Ishikawa (cell line): ENCODE data around the gene R3HDM2.

Experiments
- CEBPB ChIP-seq: IDR thresholded peaks from 2 replicates; pipeline ENCODE4 v1.6.1; 2012
- CREB1 ChIP-seq: IDR thresholded peaks from 2 replicates; pipeline ENCODE4 v1.6.1; 2012; ENCODE audit warnings: low read depth
- EGR1 ChIP-seq: IDR thresholded peaks from 2 replicates; pipeline ENCODE4 v1.6.1; 2012
- EP300 ChIP-seq: IDR thresholded peaks from 2 replicates; pipeline ENCODE4 v1.6.1; 2012; ENCODE audit warnings: borderline replicate concordance
- FOXM1 ChIP-seq: IDR thresholded peaks from 2 replicates; pipeline ENCODE4 v1.6.1; 2012; ENCODE audit warnings: low read depth, borderline replicate concordance
- MAX ChIP-seq: IDR thresholded peaks from 2 replicates; pipeline ENCODE4 v1.6.1; 2012
- NFIC ChIP-seq: IDR thresholded peaks from 2 replicates; pipeline ENCODE4 v1.6.1; 2012
- RAD21 ChIP-seq: IDR thresholded peaks from 2 replicates; pipeline ENCODE4 v1.6.1; 2012; ENCODE audit warnings: low read depth
- REST ChIP-seq: IDR thresholded peaks from 2 replicates; pipeline ENCODE4 v1.6.1; 2012; ENCODE audit warnings: low read depth, mild to moderate bottlenecking
- TAF1 ChIP-seq: IDR thresholded peaks from 2 replicates; pipeline ENCODE4 v1.6.1; 2012; ENCODE audit warnings: low read depth, mild to moderate bottlenecking
- TCF12 ChIP-seq: IDR thresholded peaks from 2 replicates; pipeline ENCODE4 v1.6.1; 2012; ENCODE audit warnings: low read depth
- TEAD4 ChIP-seq: IDR thresholded peaks from 2 replicates; pipeline ENCODE4 v1.6.1; 2012
- YY1 ChIP-seq: IDR thresholded peaks from 2 replicates; pipeline ENCODE4 v1.6.1; 2012; ENCODE audit warnings: low read depth
- ZBTB7A ChIP-seq: IDR thresholded peaks from 2 replicates; pipeline ENCODE4 v1.6.1; 2012; ENCODE audit warnings: low read depth
- TF ChIP-seq, protein P1 (sequence below): IDR thresholded peaks from 2 replicates; pipeline ENCODE4 v1.6.1; 2012

The R3HDM2 gene

GRCh38 chr12:57475271-57476161, 44.7 kb upstream of the R3HDM2 start:
- TF ChIP-seq TAF1 (no peak), REST (no peak), MAX (no peak), TCF12 (no peak), ZBTB7A (no peak), CREB1 (no peak), EP300 (no peak), NFIC (no peak), RAD21 (no peak), CEBPB (no peak), EGR1 (no peak), FOXM1 (no peak), TEAD4 (no peak), YY1 (no peak)
- TF ChIP-seq, protein P1, sequence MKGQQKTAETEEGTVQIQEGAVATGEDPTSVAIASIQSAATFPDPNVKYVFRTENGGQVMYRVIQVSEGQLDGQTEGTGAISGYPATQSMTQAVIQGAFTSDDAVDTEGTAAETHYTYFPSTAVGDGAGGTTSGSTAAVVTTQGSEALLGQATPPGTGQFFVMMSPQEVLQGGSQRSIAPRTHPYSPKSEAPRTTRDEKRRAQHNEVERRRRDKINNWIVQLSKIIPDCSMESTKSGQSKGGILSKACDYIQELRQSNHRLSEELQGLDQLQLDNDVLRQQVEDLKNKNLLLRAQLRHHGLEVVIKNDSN, result no peak

DNA sequence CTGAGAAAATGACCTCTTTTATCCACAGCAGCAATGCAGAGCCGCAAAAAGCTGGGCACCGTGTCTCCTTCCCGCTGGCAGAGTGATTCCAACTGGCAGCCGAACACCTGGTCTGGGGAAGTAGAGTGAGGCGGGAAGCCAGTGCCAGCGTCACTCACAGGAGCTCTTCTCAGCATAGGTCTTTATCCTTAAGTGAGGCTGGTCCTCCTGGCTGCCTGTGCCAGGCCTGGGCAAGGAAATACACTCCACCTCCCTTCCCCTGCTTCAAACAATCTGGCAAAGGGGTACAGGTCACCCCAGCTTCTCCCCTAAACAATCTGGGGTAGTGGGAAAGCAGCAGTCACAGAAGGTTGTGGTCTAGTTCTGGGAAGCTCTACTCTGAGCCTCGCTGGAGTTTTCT, 44.0 kb upstream of the R3HDM2 start:
- TF ChIP-seq ZBTB7A, result no peak
- no peak for TF ChIP-seq NFIC
- no peak for TF ChIP-seq TEAD4
- TF ChIP-seq TAF1, result no peak
- no peak for TF ChIP-seq TCF12
- TF ChIP-seq CEBPB, result no peak
- TF ChIP-seq CREB1, result no peak
- no peak for TF ChIP-seq EGR1
- no peak for TF ChIP-seq RAD21
- TF ChIP-seq FOXM1, result no peak
- no peak for TF ChIP-seq YY1
- TF ChIP-seq, protein P1, result no peak
- no peak for TF ChIP-seq EP300
- TF ChIP-seq REST, result no peak

GRCh38 chr12:57474430-57474829, 43.6 kb upstream of the R3HDM2 start:
- peak; percentile 48; the same call in 1 of the 2 replicates for TF ChIP-seq NFIC
- no peak for TF ChIP-seq TEAD4
- no peak for TF ChIP-seq YY1
- TF ChIP-seq FOXM1, result no peak
- TF ChIP-seq RAD21, result no peak
- no peak for TF ChIP-seq REST

DNA sequence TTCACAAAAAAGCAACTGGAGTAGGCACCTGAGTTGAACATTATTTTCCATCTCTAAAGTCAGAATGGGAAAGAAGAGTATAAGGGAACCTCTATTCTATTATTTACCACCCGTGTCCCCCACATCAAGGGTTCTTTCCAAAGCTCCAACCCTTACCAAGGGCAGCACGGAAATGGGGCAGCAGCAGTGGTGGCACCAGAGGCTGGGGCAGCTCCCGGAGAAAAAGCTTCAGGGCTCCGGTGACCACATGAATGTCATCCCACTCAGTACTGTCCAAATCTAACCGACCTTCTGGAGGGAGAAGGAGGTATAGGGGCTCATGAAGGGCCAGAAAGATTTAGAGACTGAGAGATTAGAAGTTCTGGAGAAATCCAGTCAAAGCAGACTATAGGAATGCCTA, 43.0 kb upstream of the R3HDM2 start:
- TF ChIP-seq RAD21 (no peak), NFIC (no peak), ZBTB7A (no peak), TCF12 (no peak)
- TF ChIP-seq, protein P1, result no peak
